Prostate gland (tissue), 2 donors: ENCODE measurements around the gene SGO2. TPM values are rescaled to one million over a fixed set of nuclear protein-coding genes. Genes with fewer than 3 reads are reported as not detected.
A peak's percentile ranks its signal among the peaks of the same experiment; 100 is the strongest.

Source experiments
- DNase-seq: peaks from one replicate; pipeline ENCODE4 v3.0.0-alpha.2; 2019; ENCODE audit warnings: low spot score
- H3K27ac ChIP-seq, 2 donors: fragments of 200-600 bp; sonication (generic); 2 replicates each; pipeline ENCODE4 v1.5.1; 2017 to 2019
- H3K27me3 ChIP-seq: fragments of 200-600 bp; sonication (generic); replicated peaks from 2 replicates; pipeline ENCODE4 v1.5.1; 2019; ENCODE audit not compliant: insufficient read depth
- H3K36me3 ChIP-seq, 2 donors: fragments of 200-600 bp; sonication (generic); 1 replicate in 1 of 2; 2 replicates in 1 of 2; pipeline versions ENCODE4 v1.5.1 to v1.8.1; 2017 to 2019
- H3K4me1 ChIP-seq: fragments of 200-600 bp; sonication (generic); replicated peaks from 2 replicates; pipeline ENCODE4 v1.5.1; 2019
- H3K4me3 ChIP-seq, 2 donors: fragments of 200-600 bp; sonication (generic); 2 replicates each; pipeline ENCODE4 v1.5.1; 2017 to 2019
- H3K9me3 ChIP-seq: fragments of 200-600 bp; sonication (generic); 2 replicates; pipeline ENCODE4 v1.5.1; 2017
- CTCF ChIP-seq, 4 experiments: fragments of 200-600 bp in 2 of 4; fragments of 450-650 bp in 2 of 4; sonication (generic) in 2 of 4; IDR thresholded peaks; 1 replicate in 3 of 4; 2 replicates in 1 of 4; pipeline ENCODE4 v1.5.1; 2016 to 2019; ENCODE audit warnings: antibody characterized with exemption in 4 of 4, mild to moderate bottlenecking in 2 of 4, moderate library complexity in 2 of 4
- POLR2A ChIP-seq: fragments of 450-650 bp; IDR thresholded peaks from one replicate; pipeline ENCODE4 v1.6.1; 2016; ENCODE audit warnings: antibody characterized with exemption, mild to moderate bottlenecking
- POLR2AphosphoS5 ChIP-seq: sonication (generic); formaldehyde crosslinking; IDR thresholded peaks from one replicate; pipeline ENCODE4 v1.6.1; 2017; ENCODE audit warnings: antibody characterized with exemption
- WGBS: methylation state at CpG from one replicate; pipeline ENCODE4 v1.1.5; 2018; 5-methylcytosine and 5-hydroxymethylcytosine counted together
- intact Hi-C: fragments of 100-400 bp; cut with DNase I; formaldehyde crosslinking; loops from one replicate; pipeline ENCODE4 v1.14.2; 2022
- total RNA-seq, 2 donors: library from RNA; depleted of rRNA; stranded (reverse); fragments of >200 nt; gene quantifications; one replicate each; pipeline ENCODE4 v1.1.0, GENCODE V29; 2016

SGO2 gene
- total RNA-seq = 1 to 10 TPM; 5.1 to 8.0 TPM

GRCh38 chr2:200525882-200526651 is at the start of gene SGO2:
SGO2 (plus strand) TSS chr2:200526207; CDS start chr2:200532976, 6,769 bp downstream.
- H3K4me1 ChIP-seq = no peaks in the 10 kb centered on the region
- no peaks in the 10 kb centered on the region for H3K27me3 ChIP-seq
- no peaks in the 10 kb centered on the region for H3K9me3 ChIP-seq
- DNase-seq = peak; percentile 93
- TF ChIP-seq POLR2AphosphoS5 (peak; percentile 95), CTCF (IDR thresholded peaks at IDR 0.05) (peak in 1 of 4 experiments; percentile 2), POLR2A (peak; percentile 56)
- H3K27ac ChIP-seq = peak within 1 kb of the TSS; percentile 22 to 32
- H3K4me3 ChIP-seq = peak within 1 kb of the TSS; percentile 44 to 60
- 0% methylated on average over 56 of the region's 56 CpGs for WGBS
- intact Hi-C loops = no loop called here
- no peaks in the 10 kb centered on the region for H3K36me3 ChIP-seq

- intact Hi-C loops = no loop called here
- H3K4me1 ChIP-seq = peaks cover 11% of the 10 kb centered on the region
- 38% methylated on average over 8 of the region's 8 CpGs for WGBS
Measured at GRCh38 chr2:200476836-200477235, 49.2 kb upstream of the SGO2 start.

GRCh38 chr2:200477667-200478131 is 48.3 kb upstream of the SGO2 start:
- Histone ChIP-seq H3K36me3 (no peaks in the 10 kb centered on the region), H3K4me3 (no peak overlapping the region), H3K27me3 (no peaks in the 10 kb centered on the region), H3K9me3 (no peaks in the 10 kb centered on the region), H3K27ac (no peak overlapping the region), H3K4me1 (peaks cover 11% of the 10 kb centered on the region)
- 78% methylated on average over 21 of the region's 21 CpGs for WGBS
- intact Hi-C loops = no loop called here
- DNase-seq = no peak
- TF ChIP-seq POLR2A (no peak), POLR2AphosphoS5 (no peak), CTCF (IDR thresholded peaks at IDR 0.05) (no peak)

More at GRCh38 chr2:200476836-200477235, 49.2 kb upstream of the SGO2 start:
- H3K4me3 ChIP-seq = no peak overlapping the region
- H3K36me3 ChIP-seq = no peaks in the 10 kb centered on the region
- no peak overlapping the region for H3K27ac ChIP-seq
- no peak for TF ChIP-seq POLR2A
- no peak for TF ChIP-seq CTCF (IDR thresholded peaks at IDR 0.05)
- TF ChIP-seq POLR2AphosphoS5 = no peak
- DNase-seq = no peak
- no peaks in the 10 kb centered on the region for H3K27me3 ChIP-seq
- no peaks in the 10 kb centered on the region for H3K9me3 ChIP-seq

- Histone ChIP-seq H3K36me3 (no peaks in the 10 kb centered on the region), H3K4me3 (no peak overlapping the region), H3K4me1 (peaks cover 11% of the 10 kb centered on the region), H3K27ac (peak overlapping the region; percentile 6 to 32), H3K27me3 (no peaks in the 10 kb centered on the region), H3K9me3 (no peaks in the 10 kb centered on the region)
- WGBS = 16% methylated on average over 8 of the region's 8 CpGs
- intact Hi-C loops = loop anchor here (5.0 kb wide), 1 partner anchor 497 kb away; no protein-coding TSS in a partner anchor
- TF ChIP-seq POLR2AphosphoS5 = peak; percentile 77
- no peak for TF ChIP-seq POLR2A
- no peak for TF ChIP-seq CTCF (IDR thresholded peaks at IDR 0.05)
- peak; percentile 51 for DNase-seq
Measured at GRCh38 chr2:200479692-200480265, 46.2 kb upstream of the SGO2 start.
